Mammary epithelial cell (primary cell): ENCODE measurements around the gene RGL3.

Source experiments
- EZH2 ChIP-seq: IDR thresholded peaks from 2 replicates; pipeline ENCODE4 v1.6.1; 2012; ENCODE audit warnings: low read length, inconsistent platforms, borderline replicate concordance
- TF ChIP-seq, protein P1 (sequence below), 2 donors: IDR thresholded peaks in 1 of 2; conservative IDR thresholded peaks in 1 of 2; 2 replicates each; pipeline ENCODE4 v1.5.1; 2011 to 2012; ENCODE audit warnings: inconsistent platforms in 2 of 2, low read length in 2 of 2, mild to moderate bottlenecking in 2 of 2, control low read depth in 1 of 2, low read depth in 1 of 2; ENCODE audit not compliant: insufficient read depth in 1 of 2; ENCODE audit errors: extremely low read depth in 1 of 2

DNA sequence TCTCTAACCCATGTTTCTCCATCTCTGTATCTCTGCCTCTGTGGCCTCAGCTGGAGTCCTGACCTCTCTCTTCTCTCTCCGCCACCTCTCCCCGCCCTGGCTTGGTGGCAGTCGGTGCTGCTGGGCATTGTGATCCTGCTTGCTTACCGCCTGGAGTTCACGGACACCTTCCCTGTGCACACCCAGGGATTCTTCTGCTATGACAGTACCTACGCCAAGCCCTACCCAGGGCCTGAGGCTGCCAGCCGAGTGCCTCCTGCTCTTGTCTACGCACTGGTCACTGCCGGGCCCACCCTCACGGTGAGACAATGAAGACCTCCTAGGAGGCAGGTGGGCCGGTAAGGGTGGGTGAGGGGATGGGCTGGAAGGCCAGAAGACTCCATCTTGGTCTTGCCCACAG lies 59.7 kb downstream of the RGL3 start:
- TF ChIP-seq, protein P1, sequence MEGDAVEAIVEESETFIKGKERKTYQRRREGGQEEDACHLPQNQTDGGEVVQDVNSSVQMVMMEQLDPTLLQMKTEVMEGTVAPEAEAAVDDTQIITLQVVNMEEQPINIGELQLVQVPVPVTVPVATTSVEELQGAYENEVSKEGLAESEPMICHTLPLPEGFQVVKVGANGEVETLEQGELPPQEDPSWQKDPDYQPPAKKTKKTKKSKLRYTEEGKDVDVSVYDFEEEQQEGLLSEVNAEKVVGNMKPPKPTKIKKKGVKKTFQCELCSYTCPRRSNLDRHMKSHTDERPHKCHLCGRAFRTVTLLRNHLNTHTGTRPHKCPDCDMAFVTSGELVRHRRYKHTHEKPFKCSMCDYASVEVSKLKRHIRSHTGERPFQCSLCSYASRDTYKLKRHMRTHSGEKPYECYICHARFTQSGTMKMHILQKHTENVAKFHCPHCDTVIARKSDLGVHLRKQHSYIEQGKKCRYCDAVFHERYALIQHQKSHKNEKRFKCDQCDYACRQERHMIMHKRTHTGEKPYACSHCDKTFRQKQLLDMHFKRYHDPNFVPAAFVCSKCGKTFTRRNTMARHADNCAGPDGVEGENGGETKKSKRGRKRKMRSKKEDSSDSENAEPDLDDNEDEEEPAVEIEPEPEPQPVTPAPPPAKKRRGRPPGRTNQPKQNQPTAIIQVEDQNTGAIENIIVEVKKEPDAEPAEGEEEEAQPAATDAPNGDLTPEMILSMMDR (conservative IDR thresholded peaks at IDR 0.05 in 1 of 2, IDR thresholded peaks at IDR 0.05 in 1 of 2; ENCODE audit: extremely low read depth in 1 of 2, insufficient read depth in 1 of 2, low read depth in 1 of 2, low read length in 2 of 2) = no peak
- no peak for TF ChIP-seq EZH2
